HG02973 (cell line): ENCODE results near the gene RNASE7.

ENCODE experiments used
- ATAC-seq: cut with Tn5 transposase; IDR thresholded peaks from one replicate; pipeline ENCODE4 v1.9.1; 2021; ENCODE audit warnings: moderate library complexity; ENCODE audit not compliant: unreplicated experiment

The RNASE7 gene

GRCh38 chr14:21042918-21043317, 756 bp downstream of the RNASE7 start:
- no peak for ATAC-seq

- ATAC-seq = no peak
These were observed 1.3 kb downstream of the RNASE7 start for GRCh38 chr14:21043387-21043973.

- ATAC-seq = no peak
These were observed 1.9 kb downstream of the RNASE7 start for GRCh38 chr14:21043974-21044618.

GRCh38 chr14:21047378-21047781, 5.2 kb downstream of the RNASE7 start:
- ATAC-seq = no peak

GRCh38 chr14:21048638-21049037, 6.5 kb downstream of the RNASE7 start:
- no peak for ATAC-seq

DNA sequence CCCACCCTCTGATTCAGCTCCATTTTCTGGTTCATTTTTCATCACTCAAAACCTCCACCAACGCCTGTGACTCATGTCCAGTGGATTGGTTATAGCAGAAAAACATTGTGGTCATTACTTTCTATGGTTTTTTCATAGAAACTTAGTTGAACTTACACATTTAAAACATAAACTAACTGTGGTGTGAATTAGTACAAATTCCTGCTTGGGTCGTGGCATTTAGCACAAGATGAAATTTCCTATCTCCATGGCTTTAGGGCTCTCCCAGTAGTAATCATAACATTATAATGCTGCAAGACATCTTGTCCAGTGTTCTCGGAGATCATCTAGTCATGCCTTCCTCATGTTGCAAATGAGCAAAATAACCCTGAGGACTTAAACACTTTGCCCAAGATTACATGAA, 7.1 kb downstream of the RNASE7 start:
- no peak for ATAC-seq

GRCh38 chr14:21050597-21050996, 8.4 kb downstream of the RNASE7 start:
- no peak for ATAC-seq

- no peak for ATAC-seq
These were observed 11.3 kb downstream of the RNASE7 start for GRCh38 chr14:21053184-21054122.

DNA sequence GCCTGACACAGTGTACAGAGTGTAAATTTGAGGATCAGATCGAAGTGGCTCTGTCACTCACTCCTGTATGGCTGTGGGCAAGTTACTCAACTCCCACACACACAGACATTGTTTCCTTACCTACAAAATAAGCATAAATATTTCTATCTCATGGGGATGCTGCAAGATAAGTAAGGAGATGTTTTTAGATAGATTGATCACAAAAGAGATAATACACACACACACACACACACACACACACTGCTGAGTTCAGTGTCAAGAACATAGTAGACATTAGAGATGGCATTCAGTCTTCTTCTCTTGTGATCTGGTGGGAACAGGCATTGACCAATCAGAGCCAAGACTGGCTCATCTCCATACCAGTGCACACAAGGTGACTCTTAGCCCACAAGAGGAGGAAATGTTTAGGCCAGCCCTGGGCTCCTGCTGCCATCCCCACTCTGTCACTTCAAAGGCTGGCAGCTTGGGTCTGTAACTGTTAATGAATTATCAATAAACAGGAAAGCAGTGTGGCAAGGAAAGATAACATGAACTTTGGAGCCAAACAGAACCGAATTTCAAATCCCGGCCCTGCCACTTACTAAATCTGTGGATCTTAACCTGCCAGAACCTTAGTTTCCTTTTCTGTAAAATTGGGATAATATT, 12.1 kb downstream of the RNASE7 start:
- no peak for ATAC-seq

DNA sequence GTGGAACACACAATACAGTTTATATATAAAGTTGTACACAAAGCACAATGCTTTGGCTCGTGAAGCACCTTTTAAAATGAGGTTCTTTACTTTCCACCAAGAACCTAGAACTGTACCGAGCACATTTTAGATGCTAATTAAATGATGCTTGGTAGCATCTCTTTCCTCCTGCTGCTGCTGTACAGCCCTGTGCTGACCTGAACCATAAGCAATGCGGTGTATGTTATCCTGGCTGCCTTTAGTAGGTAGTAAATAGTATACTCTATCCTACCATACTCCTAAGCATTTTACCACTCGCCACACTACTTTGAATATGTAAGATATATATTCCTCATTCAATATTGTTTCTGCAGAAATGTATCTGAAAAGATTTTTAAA, 12.6 kb downstream of the RNASE7 start:
- ATAC-seq = no peak

DNA sequence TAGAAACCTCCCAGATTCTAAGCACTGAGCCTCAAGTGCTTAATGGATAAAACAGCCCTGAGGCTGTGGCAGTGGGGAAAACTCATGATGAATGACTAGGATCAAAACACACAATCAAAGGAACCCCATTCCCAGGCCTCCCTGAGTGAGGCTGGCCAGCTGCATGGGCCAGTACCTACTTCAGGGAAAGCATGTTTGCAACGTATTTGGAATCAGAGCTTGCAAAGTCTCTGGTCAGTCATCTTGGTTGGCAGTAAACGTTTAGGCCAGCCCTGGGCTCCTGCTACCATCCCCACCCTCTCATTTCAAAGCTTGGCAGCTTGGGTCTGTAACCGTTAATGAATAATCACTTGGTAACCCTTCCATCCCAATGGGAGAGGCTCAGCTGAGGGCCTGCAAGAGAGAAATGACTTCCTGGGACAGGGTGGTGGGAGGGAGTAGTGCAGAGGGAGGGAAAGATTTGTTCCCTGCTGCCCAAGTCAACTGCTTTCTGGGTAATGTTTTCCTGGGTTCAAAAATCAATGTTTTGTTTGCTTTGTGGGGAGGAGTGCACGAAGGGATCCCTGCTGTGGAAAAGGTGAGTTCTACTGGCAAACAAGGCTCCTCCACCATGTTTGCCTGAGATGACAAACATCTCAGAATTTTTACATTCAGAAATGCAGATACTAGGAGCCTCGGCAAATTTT, 13.4 kb downstream of the RNASE7 start:
- no peak for ATAC-seq

- ATAC-seq = no peak
These were observed 14.5 kb downstream of the RNASE7 start for GRCh38 chr14:21056520-21057163.

- ATAC-seq = no peak
These were observed 15.9 kb downstream of the RNASE7 start, which contains the start of gene RNASE8 for GRCh38 chr14:21057803-21058675. Gene RNASE8, plus strand, starts transcription at chr14:21057822. Its CDS starts 71 bp downstream, at chr14:21057893.

GRCh38 chr14:21058903-21059302, 16.7 kb downstream of the RNASE7 start:
- ATAC-seq = no peak

GRCh38 chr14:21059842-21060613, 17.9 kb downstream of the RNASE7 start:
- ATAC-seq = no peak

GRCh38 chr14:21060614-21061346, 18.6 kb downstream of the RNASE7 start:
- no peak for ATAC-seq

DNA sequence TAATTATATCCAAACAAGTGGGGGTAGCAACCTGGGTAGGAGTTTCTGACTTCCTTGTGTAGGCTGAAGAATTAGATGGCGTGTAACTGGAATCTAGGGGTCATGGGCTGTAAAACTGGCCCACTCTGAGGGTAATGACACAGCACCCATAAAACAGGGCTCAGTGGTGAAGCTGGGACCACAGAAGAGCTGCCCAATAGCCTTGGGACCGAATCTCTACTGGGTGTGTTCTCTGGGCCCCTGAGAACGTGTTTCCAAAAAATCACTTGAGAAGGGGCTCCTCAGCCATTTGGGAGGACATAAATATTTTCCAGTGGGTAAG, 19.1 kb downstream of the RNASE7 start:
- no peak for ATAC-seq

GRCh38 chr14:21063479-21063878, 21.3 kb downstream of the RNASE7 start:
- ATAC-seq = no peak
